Lower lobe of right lung (tissue), 2 donors: ENCODE data around the gene DOCK8. TPM values are rescaled to one million over a fixed set of nuclear protein-coding genes. Genes with fewer than 3 reads are reported as not detected.

Source experiments
- ATAC-seq, 2 donors: fragments of 200-7000 bp; cut with Tn5 transposase; one replicate each; pipeline ENCODE4 v1.9.1; 2020 to 2022; ENCODE audit warnings: mild to moderate bottlenecking in 2 of 2, moderate library complexity in 2 of 2
- DNase-seq: peaks from one replicate; pipeline ENCODE4 v3.0.0-alpha.2; 2020
- H3K27ac ChIP-seq: fragments of 200-600 bp; one replicate; pipeline ENCODE4 v1.8.0; 2022
- H3K27me3 ChIP-seq: fragments of 200-600 bp; one replicate; pipeline ENCODE4 v1.8.0; 2022; ENCODE audit warnings: low read depth
- H3K36me3 ChIP-seq: fragments of 200-600 bp; one replicate; pipeline ENCODE4 v1.8.0; 2022; ENCODE audit warnings: mild to moderate bottlenecking
- H3K4me1 ChIP-seq: fragments of 200-600 bp; one replicate; pipeline ENCODE4 v1.8.0; 2022
- H3K4me3 ChIP-seq: fragments of 200-600 bp; one replicate; pipeline ENCODE4 v1.8.0; 2022; ENCODE audit warnings: mild to moderate bottlenecking
- H3K9me3 ChIP-seq: fragments of 200-600 bp; one replicate; pipeline ENCODE4 v1.8.0; 2022
- intact Hi-C: fragments of 100-400 bp; cut with DNase I; formaldehyde crosslinking; loops from one replicate; pipeline ENCODE4 v1.11.0; 2022
- total RNA-seq: library from RNA; stranded (reverse); fragmentation: NEBNext Ultra II Directional; extraction: Animal tissue kit (Norgen Biotek cat#: 25700); gene quantifications from one replicate; pipeline ENCODE4 v1.2.1, GENCODE V29; 2021
- TF ChIP-seq, protein P1 (sequence below): fragments of 200-600 bp; IDR thresholded peaks from one replicate; pipeline ENCODE4 v1.8.0; 2022; ENCODE audit warnings: antibody characterized with exemption, mild to moderate bottlenecking
- donor health status: DM: no; HTN: yes; CAD: no; lungs with severe emphysema.

The DOCK8 gene
- total RNA-seq, 1 donor from 2014 or later: 112 TPM

DNA sequence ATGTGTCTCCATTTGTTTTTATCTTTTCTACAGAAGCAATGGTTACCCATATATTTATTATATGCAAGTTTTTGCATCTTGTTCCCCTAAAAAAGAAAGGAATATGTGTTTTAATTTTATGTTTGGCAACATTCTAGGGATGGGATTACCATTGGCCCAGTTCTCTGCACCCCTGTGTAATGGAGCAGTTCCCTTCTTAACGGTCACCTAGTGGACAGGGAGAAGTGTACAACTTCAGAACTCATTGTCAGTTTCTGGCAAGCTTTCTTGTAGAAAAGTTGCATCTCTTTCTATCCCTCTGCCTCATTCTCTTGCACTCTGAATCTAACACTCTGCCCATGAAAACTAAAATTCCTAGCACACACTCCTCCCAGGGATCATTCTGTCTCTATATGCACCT is 78.2 kb downstream of the DOCK8 start:
- H3K27me3 ChIP-seq: no peaks in the 10 kb centered on the region
- no peaks in the 10 kb centered on the region for H3K9me3 ChIP-seq
- DNase-seq (no peak), ATAC-seq (no peak)
- no peak overlapping the region for H3K4me3 ChIP-seq
- H3K36me3 ChIP-seq: peaks cover 23% of the 10 kb centered on the region
- intact Hi-C loops: no loop called here
- peaks cover 10% of the 10 kb centered on the region for H3K4me1 ChIP-seq
- TF ChIP-seq, protein P1, sequence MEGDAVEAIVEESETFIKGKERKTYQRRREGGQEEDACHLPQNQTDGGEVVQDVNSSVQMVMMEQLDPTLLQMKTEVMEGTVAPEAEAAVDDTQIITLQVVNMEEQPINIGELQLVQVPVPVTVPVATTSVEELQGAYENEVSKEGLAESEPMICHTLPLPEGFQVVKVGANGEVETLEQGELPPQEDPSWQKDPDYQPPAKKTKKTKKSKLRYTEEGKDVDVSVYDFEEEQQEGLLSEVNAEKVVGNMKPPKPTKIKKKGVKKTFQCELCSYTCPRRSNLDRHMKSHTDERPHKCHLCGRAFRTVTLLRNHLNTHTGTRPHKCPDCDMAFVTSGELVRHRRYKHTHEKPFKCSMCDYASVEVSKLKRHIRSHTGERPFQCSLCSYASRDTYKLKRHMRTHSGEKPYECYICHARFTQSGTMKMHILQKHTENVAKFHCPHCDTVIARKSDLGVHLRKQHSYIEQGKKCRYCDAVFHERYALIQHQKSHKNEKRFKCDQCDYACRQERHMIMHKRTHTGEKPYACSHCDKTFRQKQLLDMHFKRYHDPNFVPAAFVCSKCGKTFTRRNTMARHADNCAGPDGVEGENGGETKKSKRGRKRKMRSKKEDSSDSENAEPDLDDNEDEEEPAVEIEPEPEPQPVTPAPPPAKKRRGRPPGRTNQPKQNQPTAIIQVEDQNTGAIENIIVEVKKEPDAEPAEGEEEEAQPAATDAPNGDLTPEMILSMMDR: no peak
- no peak overlapping the region for H3K27ac ChIP-seq

DNA sequence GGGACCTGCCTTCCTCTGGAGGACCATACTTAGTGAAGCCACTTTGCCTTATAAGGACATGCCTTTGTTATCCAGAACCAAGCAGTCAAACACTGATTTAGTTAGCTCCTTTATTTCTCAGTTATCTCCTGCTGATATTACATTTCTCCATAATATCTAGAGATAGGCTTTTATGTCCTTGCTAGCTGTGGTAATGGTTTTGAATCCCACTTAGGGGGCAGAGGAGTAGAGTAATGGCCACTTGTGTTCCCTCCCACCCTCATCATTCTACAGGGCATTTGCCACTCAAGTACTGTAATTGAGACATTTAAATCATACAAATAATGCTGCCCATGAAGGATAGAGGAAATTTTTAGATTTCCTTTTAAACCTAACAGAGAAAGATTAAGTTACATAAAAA is 80.9 kb downstream of the DOCK8 start:
- no peak overlapping the region for H3K27ac ChIP-seq
- intact Hi-C loops: no loop called here
- peaks cover 6% of the 10 kb centered on the region for H3K36me3 ChIP-seq
- DNase-seq: no peak
- no peaks in the 10 kb centered on the region for H3K9me3 ChIP-seq
- H3K4me3 ChIP-seq: no peak overlapping the region
- H3K4me1 ChIP-seq: peaks cover 10% of the 10 kb centered on the region
- ATAC-seq: no peak
- TF ChIP-seq, protein P1: no peak
- H3K27me3 ChIP-seq: no peaks in the 10 kb centered on the region

DNA sequence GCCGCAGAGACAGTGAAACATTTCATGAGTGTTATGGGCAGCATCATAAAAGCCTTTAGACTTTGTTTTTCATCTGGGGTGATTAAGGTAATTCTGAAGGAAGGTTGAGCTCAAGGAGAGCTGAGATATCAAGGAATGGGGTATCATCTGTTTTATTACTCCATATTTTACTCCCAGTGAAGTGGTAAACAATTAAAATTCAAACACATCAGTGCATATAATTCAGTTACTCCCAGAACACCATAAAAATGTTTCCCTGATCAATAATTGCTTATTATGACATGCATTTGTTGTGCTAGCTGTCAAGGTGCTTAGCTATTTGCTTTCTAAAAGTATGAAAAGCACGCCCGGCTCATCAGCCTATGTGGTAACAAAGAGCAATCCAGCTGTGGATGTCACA is 81.7 kb downstream of the DOCK8 start:
- TF ChIP-seq, protein P1: no peak
- intact Hi-C loops: no loop called here
- no peak for ATAC-seq
- Histone ChIP-seq H3K27me3 (no peaks in the 10 kb centered on the region), H3K4me1 (peaks cover 10% of the 10 kb centered on the region), H3K9me3 (no peaks in the 10 kb centered on the region), H3K27ac (peak overlapping the region; percentile 65), H3K36me3 (peaks cover 6% of the 10 kb centered on the region), H3K4me3 (no peak overlapping the region)
- DNase-seq: no peak

DNA sequence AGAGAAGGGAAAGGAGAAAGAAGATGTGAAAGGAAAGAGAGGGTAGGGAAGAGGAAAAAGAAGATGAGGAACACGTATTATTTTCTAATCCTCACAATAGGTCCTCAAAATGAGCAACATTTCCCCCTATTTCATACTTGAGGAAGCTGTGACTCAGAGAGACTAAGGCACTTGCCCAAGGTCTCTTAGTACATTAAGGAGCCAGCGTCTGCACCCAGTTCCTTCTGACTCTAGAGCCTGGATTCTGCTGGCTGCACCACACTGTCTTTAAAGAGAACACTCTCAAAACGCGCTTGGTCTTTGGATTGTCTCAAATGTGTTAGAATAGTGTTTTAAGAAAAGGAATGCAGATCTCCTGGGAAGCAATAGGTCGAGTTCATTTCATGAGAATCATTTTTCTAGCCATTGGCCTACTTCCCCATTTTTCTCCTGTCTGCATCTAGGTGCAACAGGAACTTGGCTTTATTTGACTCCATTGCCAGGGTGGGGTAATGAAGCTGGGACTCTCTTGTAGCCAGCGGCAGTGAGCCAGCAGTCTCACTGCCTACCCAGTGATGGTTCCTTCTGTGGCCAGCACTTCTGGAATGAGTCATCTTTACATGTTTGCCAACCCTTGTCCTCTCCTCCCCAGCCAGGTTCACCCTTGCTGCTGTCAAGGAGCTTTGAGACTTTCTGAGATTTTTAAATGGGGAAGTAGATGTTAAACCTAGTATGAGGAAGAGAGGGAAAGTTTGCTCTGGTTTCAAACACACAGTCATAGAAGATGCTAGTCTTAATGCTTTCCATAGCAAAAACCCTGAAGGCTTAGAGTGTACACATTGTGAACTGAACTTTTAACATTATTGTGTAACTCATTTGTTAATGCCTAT is 82.7 kb downstream of the DOCK8 start:
- DNase-seq: peak; percentile 80
- Histone ChIP-seq H3K27me3 (no peaks in the 10 kb centered on the region), H3K27ac (peak overlapping the region; percentile 65), H3K36me3 (peaks cover 6% of the 10 kb centered on the region), H3K4me1 (peaks cover 10% of the 10 kb centered on the region), H3K4me3 (no peak overlapping the region), H3K9me3 (no peaks in the 10 kb centered on the region)
- peak; percentile 94 to 97 for ATAC-seq
- TF ChIP-seq, protein P1: no peak
- intact Hi-C loops: no loop called here

DNA sequence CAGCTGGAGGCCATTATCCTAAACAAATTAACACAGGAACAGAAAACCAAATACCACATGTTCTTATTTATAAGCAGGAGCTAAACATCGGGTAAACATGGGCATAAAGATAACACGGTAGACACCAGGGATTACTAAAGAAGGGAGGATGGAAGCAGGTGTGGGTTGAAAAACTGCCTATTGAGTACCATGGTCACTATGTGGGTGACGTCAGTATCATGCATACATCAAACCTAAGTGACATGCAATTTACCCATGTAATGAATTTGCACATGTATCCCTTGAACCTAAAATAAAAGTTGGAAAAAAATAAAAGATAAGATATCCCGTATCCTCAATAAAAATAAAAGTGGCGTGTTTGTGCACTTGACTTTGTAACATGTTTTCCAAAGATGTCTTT is 88.8 kb downstream of the DOCK8 start:
- intact Hi-C loops: no loop called here
- Histone ChIP-seq H3K36me3 (peaks cover 33% of the 10 kb centered on the region), H3K27me3 (no peaks in the 10 kb centered on the region), H3K4me1 (no peaks in the 10 kb centered on the region), H3K9me3 (no peaks in the 10 kb centered on the region), H3K4me3 (no peak overlapping the region), H3K27ac (no peak overlapping the region)
- DNase-seq (no peak), ATAC-seq (no peak)
- TF ChIP-seq, protein P1: no peak
